K562 (cell line): ENCODE measurements around the gene TBC1D2. TPM values are rescaled to one million over a fixed set of nuclear protein-coding genes. Genes with fewer than 3 reads are reported as not detected.

Source experiments
- CCAR2 ChIP-seq: fragments of 200-400 bp; formaldehyde crosslinking; IDR thresholded peaks from 2 replicates; pipeline ENCODE4 v1.6.1; 2017; ENCODE audit warnings: mild to moderate bottlenecking, low read depth, low read length
- CHAMP1 ChIP-seq: fragments of 450-650 bp; IDR thresholded peaks from 2 replicates; pipeline ENCODE4 v1.6.1; 2016; ENCODE audit warnings: mild to moderate bottlenecking
- FOXM1 ChIP-seq, 2 experiments: fragments of 450-650 bp in 1 of 2; sonication (generic) in 1 of 2; formaldehyde crosslinking in 1 of 2; IDR thresholded peaks; 2 replicates each; pipeline versions ENCODE4 v1.6.1 to v1.9.0; 2017 to 2022; ENCODE audit warnings: low read depth in 2 of 2, mild to moderate bottlenecking in 2 of 2, missing genetic modification reagents in 1 of 2, moderate library complexity in 1 of 2
- ZC3H11A ChIP-seq: IDR thresholded peaks from 2 replicates; pipeline ENCODE4 v1.6.1; 2012; ENCODE audit warnings: low read depth, low read length, improper control_type of control experiment
- ZNF280B ChIP-seq: fragments of 250-450 bp; sonication (Bioruptor Pico); IDR thresholded peaks from 2 replicates; pipeline ENCODE4 v1.5.1; 2021; ENCODE audit warnings: mild to moderate bottlenecking
- polyA plus RNA-seq, 8 experiments: library from polyadenylated mRNA; depleted of rRNA in 4 of 8; stranded (reverse) in 5 of 8; unstranded in 3 of 8; fragments of >200 nt; fragmentation: Nextera tagmentation in 2 of 8; fragmentation: Illumina TruSeq in 1 of 8; extraction: Ambion mirVana in 2 of 8; extraction: Trizol in 1 of 8; gene quantifications; 2 replicates each; pipeline versions ENCODE4 v1.2.1 to v1.2.3, GENCODE V29; 2011 to 2014; ENCODE audit warnings: inconsistent platforms in 1 of 8, missing spikeins in 1 of 8
- total RNA-seq, 7 experiments: library from RNA; depleted of rRNA in 6 of 7; stranded (reverse); fragments of >200 nt in 6 of 7; fragmentation: Illumina TruSeq in 2 of 7; extraction: Trizol in 2 of 7; gene quantifications; 2 replicates each; pipeline versions ENCODE4 v1.2.1 to v1.2.3, GENCODE V29; 2011 to 2021; ENCODE audit warnings: low replicate concordance in 1 of 7

Gene TBC1D2
- total and polyA plus RNA-seq, 9 of the 15 experiments (the other 6 are each of a cell fraction or from before 2014, with no cell fraction given) = 0.10 to 7.0 (median 2.5) TPM

- TF ChIP-seq ZNF280B (CRISPR knock-in tag) = no peak
- no peak for TF ChIP-seq CHAMP1
- TF ChIP-seq FOXM1 (IDR thresholded peaks at IDR 0.05; ENCODE audit: low read depth) = no peak
- no peak for TF ChIP-seq FOXM1 (CRISPR knock-in tag; IDR thresholded peaks at IDR 0.05; ENCODE audit: low read depth)
- no peak for TF ChIP-seq ZC3H11A
- TF ChIP-seq CCAR2 = no peak
These were observed 1.3 kb upstream of the TBC1D2 start (continued) for GRCh38 chr9:98256756-98257155.
